AG04450 (cell line): ENCODE results near the gene THPO. TPM values are rescaled to one million over a fixed set of nuclear protein-coding genes. Genes with fewer than 3 reads are reported as not detected.

ENCODE experiments used
- CTCF ChIA-PET: fragments of 300-600, 350-600 bp; formaldehyde crosslinking; extraction: SDS; loops from one replicate; lab custom pipeline; 2022; ENCODE audit warnings: antibody characterized with exemption, inconsistent platforms; lab: Charles Lee
- POLR2A ChIA-PET: fragments of 350-600 bp; formaldehyde crosslinking; extraction: SDS; loops from one replicate; lab custom pipeline; 2021; ENCODE audit warnings: antibody characterized with exemption, inconsistent platforms; lab: Yijun Ruan, JAX
- DNase-seq: peaks from one replicate; pipeline ENCODE4 v3.0.0-alpha.2; 2011; ENCODE audit warnings: low read depth, low spot score
- H3K27ac ChIP-seq: one replicate; pipeline ENCODE4 v1.5.1; 2012; ENCODE audit warnings: low read depth, low read length, control low read depth
- H3K27me3 ChIP-seq: one replicate; pipeline ENCODE4 v1.6.0; 2012; ENCODE audit warnings: low read length; ENCODE audit not compliant: control insufficient read depth, insufficient read depth
- H3K4me3 ChIP-seq: 2 replicates; pipeline ENCODE4 v1.5.1; 2011; ENCODE audit warnings: mild to moderate bottlenecking, low read depth, low read length, control low read depth
- H3K9me3 ChIP-seq: 2 replicates; pipeline ENCODE4 v1.5.1; 2012; ENCODE audit warnings: low read length; ENCODE audit not compliant: control insufficient read depth, insufficient read depth
- polyA plus RNA-seq: library from polyadenylated mRNA; depleted of rRNA; stranded (reverse); fragments of >200 nt; gene quantifications from 2 replicates; pipeline ENCODE4 v1.2.3, GENCODE V29; 2011
- TF ChIP-seq, protein P1 (sequence below): IDR thresholded peaks from 2 replicates; pipeline ENCODE4 v1.5.1; 2011; ENCODE audit warnings: low read depth, low read length, control low read depth, inconsistent platforms

Gene THPO
- polyA plus RNA-seq, 1 experiment, result not detected

DNA sequence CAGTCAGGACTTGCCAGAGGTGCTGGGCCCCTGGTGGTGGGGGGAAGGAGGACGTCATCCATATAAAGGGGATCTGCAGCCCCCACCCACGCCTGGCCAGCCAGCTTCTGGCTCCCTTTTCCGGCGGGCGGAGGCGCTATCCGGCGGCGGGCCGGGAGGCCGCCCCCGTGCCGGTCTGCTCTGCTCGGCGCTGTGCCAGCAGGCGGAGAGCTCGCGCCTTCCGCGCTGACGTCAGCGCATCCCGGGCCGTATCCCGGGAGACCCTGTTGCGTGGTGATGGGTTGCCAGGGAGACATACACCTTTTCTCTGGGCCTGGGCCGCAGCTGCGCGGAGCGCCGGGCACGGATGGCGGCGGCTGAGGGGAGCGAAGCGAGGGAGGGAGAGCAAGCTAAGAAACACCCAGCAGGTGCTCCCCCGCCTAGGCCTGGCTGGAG lies 39.5 kb downstream of the THPO start:
- Histone ChIP-seq H3K27me3 (no peaks in the 10 kb centered on the region), H3K27ac (peak overlapping the region; percentile 92), H3K4me3 (peak overlapping the region; percentile 52), H3K9me3 (no peaks in the 10 kb centered on the region; the same call in 1 of the 2 replicates)
- CTCF ChIA-PET, result interaction anchor here (1.0 kb wide), 1 partner anchor 13 kb away, joined by 3 read pairs; no protein-coding TSS in a partner anchor
- POLR2A ChIA-PET, result interaction anchor here (0.9 to 1.1 kb wide), 3 partner anchors 9 to 21 kb away, joined by 3 read pairs; no protein-coding TSS in a partner anchor
- TF ChIP-seq, protein P1, sequence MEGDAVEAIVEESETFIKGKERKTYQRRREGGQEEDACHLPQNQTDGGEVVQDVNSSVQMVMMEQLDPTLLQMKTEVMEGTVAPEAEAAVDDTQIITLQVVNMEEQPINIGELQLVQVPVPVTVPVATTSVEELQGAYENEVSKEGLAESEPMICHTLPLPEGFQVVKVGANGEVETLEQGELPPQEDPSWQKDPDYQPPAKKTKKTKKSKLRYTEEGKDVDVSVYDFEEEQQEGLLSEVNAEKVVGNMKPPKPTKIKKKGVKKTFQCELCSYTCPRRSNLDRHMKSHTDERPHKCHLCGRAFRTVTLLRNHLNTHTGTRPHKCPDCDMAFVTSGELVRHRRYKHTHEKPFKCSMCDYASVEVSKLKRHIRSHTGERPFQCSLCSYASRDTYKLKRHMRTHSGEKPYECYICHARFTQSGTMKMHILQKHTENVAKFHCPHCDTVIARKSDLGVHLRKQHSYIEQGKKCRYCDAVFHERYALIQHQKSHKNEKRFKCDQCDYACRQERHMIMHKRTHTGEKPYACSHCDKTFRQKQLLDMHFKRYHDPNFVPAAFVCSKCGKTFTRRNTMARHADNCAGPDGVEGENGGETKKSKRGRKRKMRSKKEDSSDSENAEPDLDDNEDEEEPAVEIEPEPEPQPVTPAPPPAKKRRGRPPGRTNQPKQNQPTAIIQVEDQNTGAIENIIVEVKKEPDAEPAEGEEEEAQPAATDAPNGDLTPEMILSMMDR, result peak; percentile 28
- peak; percentile 51 for DNase-seq

DNA sequence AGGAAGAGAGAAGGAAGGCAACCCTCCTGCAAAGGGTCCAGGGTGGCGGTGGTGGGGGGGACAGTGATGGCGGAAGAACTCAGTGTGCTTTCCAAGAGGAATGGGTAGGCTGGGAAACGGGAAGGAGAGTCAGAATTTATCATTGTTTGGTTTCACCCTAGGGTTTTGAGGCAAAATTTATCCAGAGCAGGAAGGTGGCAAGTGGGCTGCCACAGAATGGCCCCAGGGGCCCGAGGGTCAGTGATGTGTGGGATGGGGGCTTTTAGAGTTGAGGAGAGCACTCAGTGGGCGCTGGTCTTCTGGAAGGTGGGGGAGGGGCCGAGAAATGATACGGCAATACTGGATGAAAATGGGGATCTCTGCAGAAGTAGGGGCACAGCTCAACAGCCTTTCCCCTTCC lies 40.0 kb downstream of the THPO start:
- CTCF ChIA-PET, result interaction anchor here (0.6 to 1.0 kb wide), 2 partner anchors 13 to 421 kb away, joined by 3 read pairs; no protein-coding TSS in a partner anchor
- H3K27ac ChIP-seq, result peak overlapping the region; percentile 92
- TF ChIP-seq, protein P1, result no peak
- H3K4me3 ChIP-seq, result peak overlapping the region; percentile 25; the same call in 1 of the 2 replicates
- no peaks in the 10 kb centered on the region; the same call in 1 of the 2 replicates for H3K9me3 ChIP-seq
- H3K27me3 ChIP-seq, result no peaks in the 10 kb centered on the region
- POLR2A ChIA-PET, result interaction anchor here (0.9 to 1.5 kb wide), 4 partner anchors 8 to 22 kb away, joined by 3 to 10 read pairs (median 4); no protein-coding TSS in a partner anchor
- no peak for DNase-seq

DNA sequence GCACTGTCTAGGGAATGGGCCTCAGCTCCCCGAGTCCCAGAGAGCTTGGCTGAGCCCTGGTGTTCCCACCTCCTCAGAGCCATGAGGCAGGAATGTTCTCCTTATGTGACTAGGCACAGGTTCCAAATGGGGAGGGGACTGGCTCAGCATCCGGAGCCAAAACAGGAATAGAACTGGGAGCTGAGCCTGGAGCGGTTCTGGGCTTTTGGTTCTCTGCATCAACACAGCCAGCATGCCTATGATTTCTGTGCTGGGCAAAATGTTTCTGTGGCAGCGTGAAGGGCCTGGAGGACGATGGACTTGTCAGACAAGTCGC lies 40.6 kb downstream of the THPO start, which contains the start of gene FAM131A:
FAM131A (plus strand) TSS at position 202 of the 316 bp plus-strand sequence; CDS start at position 233, 31 bp downstream.
- TF ChIP-seq, protein P1, result no peak
- Histone ChIP-seq H3K27ac (peak within 1 kb of the TSS; percentile 92), H3K4me3 (peak within 1 kb of the TSS; percentile 69), H3K27me3 (no peaks in the 10 kb centered on the region), H3K9me3 (no peaks in the 10 kb centered on the region; the same call in 1 of the 2 replicates)
- CTCF ChIA-PET, result interaction anchor here (1.0 kb wide), 1 partner anchor 14 kb away, joined by 3 read pairs; no protein-coding TSS in a partner anchor
- POLR2A ChIA-PET, result interaction anchor here (1.2 to 1.5 kb wide), 4 partner anchors 8 to 22 kb away, joined by 3 to 10 read pairs (median 4); no protein-coding TSS in a partner anchor
- DNase-seq, result no peak

DNA sequence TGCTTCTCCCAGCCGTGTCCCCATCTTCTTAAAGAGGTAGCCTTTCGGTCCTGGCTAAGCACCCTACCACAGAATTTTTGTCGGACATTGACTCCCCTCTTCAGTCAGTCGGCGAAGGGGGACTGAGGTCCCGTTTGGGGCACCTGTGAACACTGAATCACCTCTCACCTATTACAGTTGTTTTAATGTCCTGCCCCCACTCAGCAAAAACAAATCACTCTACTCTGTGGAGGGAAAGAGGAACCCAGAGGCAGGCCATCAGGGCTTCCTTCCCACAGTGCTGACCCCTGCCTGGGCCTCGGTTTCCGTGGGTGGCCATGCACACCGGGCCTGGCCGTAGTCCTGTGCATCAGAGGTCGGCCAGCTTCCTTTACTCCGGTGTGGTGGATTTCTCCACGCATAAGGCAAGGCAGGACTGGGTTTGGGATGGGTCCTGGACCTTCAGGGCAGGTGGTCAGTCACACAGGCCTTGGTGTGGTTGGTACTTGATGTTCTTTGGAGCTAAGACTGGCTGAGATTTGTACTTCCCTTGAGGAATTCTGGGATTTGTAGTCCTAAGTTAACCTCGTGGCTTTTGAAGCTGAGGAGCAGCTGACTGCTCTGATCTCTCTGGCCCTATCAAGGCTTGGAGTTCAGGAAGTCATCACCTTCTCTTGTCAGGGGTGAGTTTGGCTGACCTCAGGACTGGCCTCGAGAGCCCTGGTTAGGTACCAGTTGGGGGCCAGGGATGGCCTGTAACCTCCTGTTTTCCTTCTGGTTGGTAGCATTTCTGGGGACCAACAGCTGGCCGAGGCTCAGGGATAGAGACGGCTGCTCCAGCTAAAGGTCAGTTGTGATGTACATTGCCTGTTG lies 41.2 kb downstream of the THPO start:
- POLR2A ChIA-PET, result interaction anchor here (1.2 to 1.5 kb wide), 4 partner anchors 9 to 21 kb away, joined by 3 to 10 read pairs (median 4); no protein-coding TSS in a partner anchor
- DNase-seq, result no peak
- TF ChIP-seq, protein P1, result no peak
- no peaks in the 10 kb centered on the region for H3K27me3 ChIP-seq
- no peaks in the 10 kb centered on the region; the same call in 1 of the 2 replicates for H3K9me3 ChIP-seq
- H3K4me3 ChIP-seq, result peak overlapping the region; percentile 69
- CTCF ChIA-PET, result no interaction called here
- H3K27ac ChIP-seq, result peak overlapping the region; percentile 92
